DOHH2 (cell line): ENCODE data around the gene DLL1.

ENCODE experiments used
- H3F3A ChIP-seq: fragments of 200-600 bp; sonication (generic), shearing (Covaris generic); 2 replicates; pipeline ENCODE4 v1.6.0; 2016; ENCODE audit warnings: antibody characterized with exemption, mild to moderate bottlenecking; ENCODE audit not compliant: control insufficient read depth, insufficient read depth
- H3K27ac ChIP-seq: fragments of 200-600 bp; sonication (generic); 2 replicates; pipeline ENCODE4 v1.5.1; 2014; ENCODE audit warnings: low read depth, mild to moderate bottlenecking, low read length, moderate library complexity
- H3K27me3 ChIP-seq: fragments of 200-600 bp; sonication (generic); 2 replicates; pipeline ENCODE4 v1.6.1; 2014; ENCODE audit warnings: mild to moderate bottlenecking, low read length, mixed read lengths; ENCODE audit not compliant: control insufficient read depth
- H3K36me3 ChIP-seq: fragments of 200-600 bp; sonication (generic); 2 replicates; pipeline ENCODE4 v1.6.1; 2014; ENCODE audit warnings: mild to moderate bottlenecking, low read length, moderate library complexity, mixed read lengths; ENCODE audit not compliant: control insufficient read depth
- H3K4me1 ChIP-seq: fragments of 200-600 bp; sonication (generic); 2 replicates; pipeline ENCODE4 v1.6.1; 2014; ENCODE audit warnings: mild to moderate bottlenecking, low read length, mixed read lengths; ENCODE audit not compliant: control insufficient read depth
- H3K4me2 ChIP-seq: fragments of 200-600 bp; sonication (generic); 2 replicates; pipeline ENCODE4 v1.6.0; 2014; ENCODE audit warnings: mild to moderate bottlenecking, low read length, moderate library complexity
- H3K4me3 ChIP-seq: fragments of 200-600 bp; sonication (generic); 2 replicates; pipeline ENCODE4 v1.5.1; 2014; ENCODE audit warnings: mild to moderate bottlenecking, low read length, mixed read lengths
- H3K79me2 ChIP-seq: fragments of 200-600 bp; sonication (generic); 2 replicates; pipeline ENCODE4 v1.6.1; 2014; ENCODE audit warnings: mild to moderate bottlenecking, low read length, mixed read lengths; ENCODE audit not compliant: control insufficient read depth
- H3K9me2 ChIP-seq: fragments of 200-600 bp; sonication (generic); replicated peaks from 2 replicates; pipeline ENCODE4 v1.6.1; 2014; ENCODE audit warnings: mild to moderate bottlenecking, low read length, mixed read lengths; ENCODE audit not compliant: control insufficient read depth
- H3K9me3 ChIP-seq: fragments of 200-600 bp; sonication (generic); 2 replicates; pipeline ENCODE4 v1.6.1; 2014; ENCODE audit warnings: antibody characterized with exemption, low read length, mixed read lengths; ENCODE audit not compliant: control insufficient read depth, insufficient read depth
- H4K20me1 ChIP-seq: fragments of 200-600 bp; sonication (generic); 2 replicates; pipeline ENCODE4 v1.6.0; 2014; ENCODE audit warnings: low read depth, mild to moderate bottlenecking, antibody characterized with exemption, low read length, moderate library complexity; ENCODE audit not compliant: control insufficient read depth, insufficient read depth
- EZH2phosphoT487 ChIP-seq: fragments of 200-600 bp; sonication (generic); IDR thresholded peaks from 2 replicates; pipeline ENCODE4 v1.6.1; 2017; ENCODE audit warnings: borderline replicate concordance, mild to moderate bottlenecking, antibody characterized with exemption, low read length, moderate library complexity, mixed read lengths
- TF ChIP-seq, protein P1 (sequence below): fragments of 200-600 bp; sonication (generic); IDR thresholded peaks from one replicate; pipeline ENCODE4 v1.5.1; 2014; ENCODE audit warnings: antibody characterized with exemption, mild to moderate bottlenecking, low read depth, low read length; ENCODE audit not compliant: poor library complexity, severe bottlenecking

The DLL1 gene

GRCh38 chr6:170253910-170254269, 37.0 kb downstream of the DLL1 start:
- Histone ChIP-seq H4K20me1 (no peaks in the 10 kb centered on the region), H3K36me3 (no peaks in the 10 kb centered on the region), H3K27me3 (no peaks in the 10 kb centered on the region), H3F3A (no peaks in the 10 kb centered on the region), H3K9me2 (no peaks in the 10 kb centered on the region), H3K27ac (no peak overlapping the region), H3K4me3 (no peak overlapping the region), H3K4me2 (no peak overlapping the region), H3K9me3 (no peaks in the 10 kb centered on the region), H3K4me1 (no peaks in the 10 kb centered on the region), H3K79me2 (no peaks in the 10 kb centered on the region)
- TF ChIP-seq, protein P1, sequence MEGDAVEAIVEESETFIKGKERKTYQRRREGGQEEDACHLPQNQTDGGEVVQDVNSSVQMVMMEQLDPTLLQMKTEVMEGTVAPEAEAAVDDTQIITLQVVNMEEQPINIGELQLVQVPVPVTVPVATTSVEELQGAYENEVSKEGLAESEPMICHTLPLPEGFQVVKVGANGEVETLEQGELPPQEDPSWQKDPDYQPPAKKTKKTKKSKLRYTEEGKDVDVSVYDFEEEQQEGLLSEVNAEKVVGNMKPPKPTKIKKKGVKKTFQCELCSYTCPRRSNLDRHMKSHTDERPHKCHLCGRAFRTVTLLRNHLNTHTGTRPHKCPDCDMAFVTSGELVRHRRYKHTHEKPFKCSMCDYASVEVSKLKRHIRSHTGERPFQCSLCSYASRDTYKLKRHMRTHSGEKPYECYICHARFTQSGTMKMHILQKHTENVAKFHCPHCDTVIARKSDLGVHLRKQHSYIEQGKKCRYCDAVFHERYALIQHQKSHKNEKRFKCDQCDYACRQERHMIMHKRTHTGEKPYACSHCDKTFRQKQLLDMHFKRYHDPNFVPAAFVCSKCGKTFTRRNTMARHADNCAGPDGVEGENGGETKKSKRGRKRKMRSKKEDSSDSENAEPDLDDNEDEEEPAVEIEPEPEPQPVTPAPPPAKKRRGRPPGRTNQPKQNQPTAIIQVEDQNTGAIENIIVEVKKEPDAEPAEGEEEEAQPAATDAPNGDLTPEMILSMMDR: no peak

- H3K36me3 ChIP-seq: no peaks in the 10 kb centered on the region
- no peaks in the 10 kb centered on the region for H3K9me2 ChIP-seq
- no peak overlapping the region for H3K4me2 ChIP-seq
- no peaks in the 10 kb centered on the region for H4K20me1 ChIP-seq
- TF ChIP-seq EZH2phosphoT487: no peak
- TF ChIP-seq, protein P1: no peak
- H3K79me2 ChIP-seq: no peaks in the 10 kb centered on the region
- H3K27ac ChIP-seq: no peak overlapping the region
- H3K4me1 ChIP-seq: no peaks in the 10 kb centered on the region
- no peaks in the 10 kb centered on the region for H3K9me3 ChIP-seq
- no peaks in the 10 kb centered on the region for H3K27me3 ChIP-seq
- H3F3A ChIP-seq: no peaks in the 10 kb centered on the region
- no peak overlapping the region for H3K4me3 ChIP-seq
Observed at GRCh38 chr6:170253226-170253909, 37.5 kb downstream of the DLL1 start.

- no peak overlapping the region for H3K4me2 ChIP-seq
- no peak overlapping the region for H3K27ac ChIP-seq
- TF ChIP-seq, protein P1: no peak
- TF ChIP-seq EZH2phosphoT487: no peak
- no peaks in the 10 kb centered on the region for H3K4me1 ChIP-seq
- no peaks in the 10 kb centered on the region for H3K27me3 ChIP-seq
- H3K79me2 ChIP-seq: no peaks in the 10 kb centered on the region
- no peaks in the 10 kb centered on the region for H3K36me3 ChIP-seq
- H4K20me1 ChIP-seq: no peaks in the 10 kb centered on the region
- H3F3A ChIP-seq: no peaks in the 10 kb centered on the region
- no peaks in the 10 kb centered on the region for H3K9me3 ChIP-seq
- H3K4me3 ChIP-seq: no peak overlapping the region
- no peaks in the 10 kb centered on the region for H3K9me2 ChIP-seq
Observed at GRCh38 chr6:170251776-170252571, 38.9 kb downstream of the DLL1 start.
